ENCODE data around the gene CMTM7.
A peak's percentile ranks its signal among the peaks of the same experiment; 100 is the strongest.

CMTM7 gene

DNA sequence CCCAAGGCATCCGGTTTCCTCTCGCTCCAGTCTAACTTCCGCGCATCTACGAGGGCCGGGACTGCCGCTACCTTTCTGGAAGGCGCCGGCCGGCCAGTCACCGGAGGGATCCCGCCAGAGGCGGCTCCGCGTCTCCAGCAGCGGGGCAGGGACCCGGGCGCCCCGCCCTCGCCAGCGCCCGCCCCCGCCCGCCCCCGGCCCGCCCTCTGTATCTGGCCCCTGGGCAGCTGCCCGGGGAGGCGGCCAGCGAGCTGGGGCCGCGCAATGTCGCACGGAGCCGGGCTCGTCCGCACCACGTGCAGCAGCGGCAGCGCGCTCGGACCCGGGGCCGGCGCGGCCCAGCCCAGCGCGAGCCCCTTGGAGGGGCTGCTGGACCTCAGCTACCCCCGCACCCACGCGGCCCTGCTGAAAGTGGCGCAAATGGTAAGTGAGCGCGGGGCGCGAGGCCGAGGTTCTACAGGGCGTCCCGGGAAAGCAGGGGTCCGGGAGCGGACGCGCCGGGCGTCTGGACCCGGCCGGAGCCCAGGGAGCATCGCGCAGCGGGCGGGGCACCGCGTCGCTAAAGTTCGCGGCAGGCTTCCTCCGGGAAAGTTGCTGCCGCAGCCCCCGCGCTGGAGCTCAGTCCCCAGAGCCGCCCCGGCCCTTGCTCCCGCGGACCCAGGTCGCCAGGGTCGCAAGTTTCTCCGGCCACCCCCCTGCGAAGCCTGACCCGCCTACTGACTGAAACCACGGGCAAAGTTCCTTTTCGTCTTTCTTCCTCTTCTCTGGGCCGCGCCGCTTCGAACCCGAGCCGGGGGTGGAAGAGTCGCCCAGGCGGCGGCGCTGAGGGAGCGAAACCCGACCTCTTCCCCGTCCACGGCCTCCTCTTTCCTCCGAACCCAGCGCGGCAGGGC is at the start of gene CMTM7:
CMTM7 (plus strand) TSS at position 211 of the 893 bp plus-strand sequence; CDS start at position 265, 54 bp downstream.
- DNase-seq (ENCODE audit: low spot score) = peak; percentile 37

GRCh38 chr3:32347343-32348125 is 44.1 kb upstream of the CMTM7 start:
- DNase-seq (ENCODE audit: low spot score) = no peak

- DNase-seq (ENCODE audit: low spot score) = no peak
Observed at GRCh38 chr3:32349184-32349583, 42.5 kb upstream of the CMTM7 start.

GRCh38 chr3:32352563-32352962 is 39.1 kb upstream of the CMTM7 start:
- no peak for DNase-seq (ENCODE audit: low spot score)

GRCh38 chr3:32353351-32353750 is 38.3 kb upstream of the CMTM7 start:
- DNase-seq (ENCODE audit: low spot score) = no peak

GRCh38 chr3:32354362-32354778 is 37.3 kb upstream of the CMTM7 start:
- DNase-seq (ENCODE audit: low spot score) = no peak

- DNase-seq (ENCODE audit: low spot score) = no peak
Observed at GRCh38 chr3:32355751-32356291, 35.8 kb upstream of the CMTM7 start.

DNA sequence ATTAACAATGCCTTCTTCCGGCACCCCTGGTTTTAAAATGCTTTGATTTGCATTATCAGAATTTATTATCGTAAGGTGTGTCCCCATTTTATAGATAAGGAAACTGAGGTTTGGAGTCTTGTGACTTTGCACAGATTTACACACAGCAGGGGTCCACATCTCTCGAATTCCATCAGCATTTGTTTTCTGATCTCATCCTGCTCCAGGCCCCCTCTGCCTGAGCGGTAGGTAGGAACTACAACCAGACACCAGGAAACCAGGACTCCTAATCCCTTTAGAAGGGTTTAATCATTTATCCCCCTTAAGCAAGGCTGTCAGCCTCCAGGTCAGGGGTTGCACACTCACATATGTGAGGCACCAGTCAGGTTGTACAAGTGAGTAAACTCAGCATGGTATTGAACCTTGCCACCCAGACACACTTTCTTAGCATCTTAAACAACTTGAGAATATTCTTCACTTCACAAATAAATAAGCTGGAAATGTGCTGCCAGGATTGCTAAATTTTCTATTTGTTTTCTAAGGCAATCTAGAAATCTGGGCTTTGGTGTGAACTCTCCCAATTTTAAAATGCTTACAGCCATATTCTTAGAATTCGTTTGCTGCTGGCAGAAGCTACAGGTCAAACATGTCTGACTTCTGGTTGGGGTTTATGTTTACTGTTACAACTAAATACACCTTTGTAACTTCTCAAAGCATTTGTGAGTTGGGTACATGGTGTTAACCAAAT is 31.7 kb upstream of the CMTM7 start:
- DNase-seq (ENCODE audit: low spot score) = no peak

DNA sequence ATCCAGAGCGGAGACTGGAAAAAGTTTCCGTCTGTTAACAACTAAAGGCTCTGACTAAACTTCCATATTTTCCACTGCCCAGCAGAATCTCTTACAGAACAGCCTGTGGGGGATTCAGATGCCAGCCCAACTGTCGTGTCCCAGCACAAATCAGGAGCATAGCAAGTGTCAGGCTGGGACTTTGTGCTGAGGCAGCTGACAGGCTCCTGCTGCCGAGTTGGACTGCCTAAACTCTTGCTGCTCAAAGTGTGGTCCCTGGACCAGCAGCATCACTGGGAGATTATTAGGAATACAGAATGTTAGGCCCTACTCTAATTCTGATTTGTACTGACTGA is 31.2 kb upstream of the CMTM7 start:
- DNase-seq (ENCODE audit: low spot score) = no peak

GRCh38 chr3:32366638-32367397 is 24.8 kb upstream of the CMTM7 start:
- no peak for DNase-seq (ENCODE audit: low spot score)

- DNase-seq (ENCODE audit: low spot score) = no peak
Observed at GRCh38 chr3:32367442-32367841, 24.2 kb upstream of the CMTM7 start.

- no peak for DNase-seq (ENCODE audit: low spot score)
Observed at GRCh38 chr3:32371461-32372212, 20.0 kb upstream of the CMTM7 start.

DNA sequence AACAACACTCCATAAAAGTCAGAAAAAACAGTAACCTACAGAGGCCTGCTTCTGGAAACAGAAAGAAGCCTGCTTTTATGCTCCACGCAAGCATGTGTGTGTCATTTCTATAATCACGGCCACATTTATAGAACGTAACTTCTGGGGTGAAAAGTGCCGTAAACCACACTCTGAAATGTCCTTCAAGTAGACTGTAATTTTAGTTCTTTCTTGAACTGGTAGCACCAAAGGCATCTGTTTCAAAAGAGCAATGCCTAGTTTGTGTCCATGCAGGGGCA is 19.5 kb upstream of the CMTM7 start:
- DNase-seq (ENCODE audit: low spot score) = no peak

GRCh38 chr3:32373276-32373675 is 18.4 kb upstream of the CMTM7 start:
- no peak for DNase-seq (ENCODE audit: low spot score)

GRCh38 chr3:32373844-32374243 is 17.8 kb upstream of the CMTM7 start:
- DNase-seq (ENCODE audit: low spot score) = no peak

- DNase-seq (ENCODE audit: low spot score) = peak; percentile 89
Observed at GRCh38 chr3:32374788-32375595, 16.7 kb upstream of the CMTM7 start.

- no peak for DNase-seq (ENCODE audit: low spot score)
Observed at GRCh38 chr3:32375596-32375930, 16.1 kb upstream of the CMTM7 start.

- no peak for DNase-seq (ENCODE audit: low spot score)
Observed at GRCh38 chr3:32376115-32376514, 15.5 kb upstream of the CMTM7 start.

GRCh38 chr3:32379831-32380500 is 11.7 kb upstream of the CMTM7 start:
- DNase-seq (ENCODE audit: low spot score) = no peak

GRCh38 chr3:32381922-32382321 is 9.7 kb upstream of the CMTM7 start:
- DNase-seq (ENCODE audit: low spot score) = no peak
